SH-SY5Y (cell line): ENCODE results near the gene IL17A.

ENCODE experiments used
- GATA2 ChIP-seq: IDR thresholded peaks from 2 replicates; pipeline ENCODE4 v1.6.1; 2011; ENCODE audit warnings: mild to moderate bottlenecking, low read depth, low read length
- GATA3 ChIP-seq: IDR thresholded peaks from 2 replicates; pipeline ENCODE4 v1.6.1; 2011; ENCODE audit warnings: low read depth, mild to moderate bottlenecking, low read length, moderate library complexity

The IL17A gene

DNA sequence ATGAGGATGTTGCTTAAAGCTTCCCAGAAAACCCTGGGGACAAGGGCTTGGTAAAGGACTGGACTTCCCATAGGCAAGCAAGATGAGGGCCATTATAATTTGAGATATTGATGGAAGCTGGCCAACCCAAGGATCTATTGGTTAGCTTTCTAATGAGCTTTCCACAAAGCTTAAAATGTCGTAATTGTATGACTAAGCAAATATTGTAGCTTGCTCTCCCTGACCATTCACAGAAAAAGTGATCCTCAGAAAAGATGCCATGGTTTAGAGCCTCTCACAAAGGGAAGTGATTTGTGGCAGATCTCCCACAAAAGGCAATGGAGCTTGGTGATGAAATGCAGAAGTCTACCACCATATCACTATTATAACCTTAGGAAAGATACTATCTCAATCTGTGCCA, 44.5 kb downstream of the IL17A start:
- TF ChIP-seq GATA2 (no peak), GATA3 (no peak)

DNA sequence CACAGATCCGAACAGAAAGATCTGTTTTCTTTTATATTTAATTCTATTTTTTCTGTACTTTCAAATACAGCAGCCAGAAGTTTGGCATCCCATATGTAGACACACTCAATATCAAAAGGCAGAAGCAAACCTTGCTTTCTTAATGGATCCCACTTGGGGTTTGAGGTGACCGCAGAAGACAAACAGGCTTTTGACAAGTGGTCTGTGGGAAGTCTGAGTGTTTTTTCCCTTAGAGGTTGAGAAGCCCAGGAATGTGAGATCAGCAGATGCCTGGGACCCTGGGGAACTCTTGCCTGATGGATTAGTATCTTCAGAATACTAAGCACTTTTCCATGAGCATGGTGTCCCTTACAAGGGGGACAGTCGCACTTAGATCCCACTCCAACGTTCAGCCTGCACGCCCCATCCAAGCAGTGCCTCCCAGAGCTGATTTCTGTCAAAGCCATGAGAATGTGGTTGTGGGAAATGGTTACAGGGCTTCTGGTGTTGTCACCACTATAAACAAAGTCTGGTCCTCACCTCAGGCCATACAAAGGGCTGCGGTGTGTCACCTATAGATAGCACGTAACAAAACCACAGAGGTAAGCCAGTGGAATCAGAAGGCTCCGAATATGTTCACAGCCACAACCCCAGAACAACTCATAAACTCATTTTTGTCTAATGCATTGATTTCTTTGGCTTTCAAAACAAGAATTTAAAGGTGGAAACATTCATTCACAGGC, 45.4 kb downstream of the IL17A start:
- TF ChIP-seq GATA3 = no peak
- TF ChIP-seq GATA2 = no peak

DNA sequence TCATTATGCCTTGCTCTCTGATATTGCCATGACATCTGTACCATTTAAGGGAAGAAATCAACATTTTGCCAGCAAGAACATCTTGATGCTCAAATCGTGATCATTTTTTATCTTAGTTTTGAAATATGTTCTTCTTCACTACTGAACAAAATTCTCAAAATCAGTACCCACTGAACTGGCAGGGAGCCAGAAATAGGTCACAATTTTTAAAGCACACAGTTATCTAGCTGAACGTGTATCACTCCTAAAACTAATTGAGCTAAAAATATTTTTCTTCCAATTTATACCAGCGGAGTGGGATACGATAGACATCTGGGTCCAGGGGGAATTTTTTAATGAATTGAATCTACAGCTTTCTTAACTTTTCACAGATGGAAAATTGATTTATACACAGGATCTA, 46.8 kb downstream of the IL17A start:
- TF ChIP-seq GATA3 (no peak), GATA2 (no peak)

DNA sequence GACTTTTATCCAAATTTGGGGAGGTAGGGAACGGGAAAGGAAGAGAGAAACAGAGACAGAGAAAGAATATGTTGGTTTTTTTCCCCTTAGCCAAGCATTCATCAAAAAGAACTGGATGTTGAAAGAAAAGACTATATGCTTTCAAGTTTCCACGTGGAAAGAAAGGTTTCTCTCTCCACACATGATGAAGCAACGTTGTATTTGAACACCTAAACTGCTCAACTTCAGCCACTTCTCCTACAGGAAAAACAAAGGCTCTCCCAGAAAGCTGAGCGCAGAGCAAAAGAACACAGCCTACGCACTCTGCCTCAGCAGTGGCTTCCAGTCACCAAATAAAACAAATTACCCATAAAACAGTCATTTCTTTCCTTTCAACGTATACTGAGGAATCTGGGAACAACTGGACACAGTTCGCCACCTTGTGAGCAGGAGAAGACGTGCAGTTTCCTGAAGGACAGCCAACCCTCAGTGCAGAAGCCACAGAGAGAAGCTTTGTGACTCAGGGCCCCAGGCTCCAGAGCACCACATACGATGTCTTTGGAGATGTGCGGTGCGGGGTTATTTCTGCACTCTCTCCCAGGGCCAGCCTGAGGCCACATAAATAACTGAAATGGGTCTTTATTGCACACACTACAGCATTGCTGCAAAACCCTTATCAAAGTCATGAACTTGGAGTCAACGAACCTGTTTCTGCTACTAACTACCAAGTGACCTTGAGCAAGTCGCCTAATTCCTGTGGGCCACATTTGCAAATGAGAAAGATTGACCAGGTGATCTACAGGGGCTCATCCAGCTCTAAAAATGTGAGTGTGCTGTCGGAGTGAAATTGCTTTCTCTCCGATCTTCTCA, 48.0 kb downstream of the IL17A start:
- TF ChIP-seq GATA3 (no peak), GATA2 (no peak)
